Ishikawa (cell line): Measurements from ENCODE around the gene AP1S2.

Experiments
- CEBPB ChIP-seq: IDR thresholded peaks from 2 replicates; pipeline ENCODE4 v1.6.1; 2012
- CREB1 ChIP-seq: IDR thresholded peaks from 2 replicates; pipeline ENCODE4 v1.6.1; 2012; ENCODE audit warnings: low read depth
- EGR1 ChIP-seq: IDR thresholded peaks from 2 replicates; pipeline ENCODE4 v1.6.1; 2012
- EP300 ChIP-seq: IDR thresholded peaks from 2 replicates; pipeline ENCODE4 v1.6.1; 2012; ENCODE audit warnings: borderline replicate concordance
- FOXM1 ChIP-seq: IDR thresholded peaks from 2 replicates; pipeline ENCODE4 v1.6.1; 2012; ENCODE audit warnings: low read depth, borderline replicate concordance
- MAX ChIP-seq: IDR thresholded peaks from 2 replicates; pipeline ENCODE4 v1.6.1; 2012
- NFIC ChIP-seq: IDR thresholded peaks from 2 replicates; pipeline ENCODE4 v1.6.1; 2012
- RAD21 ChIP-seq: IDR thresholded peaks from 2 replicates; pipeline ENCODE4 v1.6.1; 2012; ENCODE audit warnings: low read depth
- REST ChIP-seq: IDR thresholded peaks from 2 replicates; pipeline ENCODE4 v1.6.1; 2012; ENCODE audit warnings: low read depth, mild to moderate bottlenecking
- TAF1 ChIP-seq: IDR thresholded peaks from 2 replicates; pipeline ENCODE4 v1.6.1; 2012; ENCODE audit warnings: low read depth, mild to moderate bottlenecking
- TCF12 ChIP-seq: IDR thresholded peaks from 2 replicates; pipeline ENCODE4 v1.6.1; 2012; ENCODE audit warnings: low read depth
- TEAD4 ChIP-seq: IDR thresholded peaks from 2 replicates; pipeline ENCODE4 v1.6.1; 2012
- USF1 ChIP-seq: IDR thresholded peaks from 2 replicates; pipeline ENCODE4 v1.6.1; 2012
- YY1 ChIP-seq: IDR thresholded peaks from 2 replicates; pipeline ENCODE4 v1.6.1; 2012; ENCODE audit warnings: low read depth
- ZBTB7A ChIP-seq: IDR thresholded peaks from 2 replicates; pipeline ENCODE4 v1.6.1; 2012; ENCODE audit warnings: low read depth

Gene AP1S2

DNA sequence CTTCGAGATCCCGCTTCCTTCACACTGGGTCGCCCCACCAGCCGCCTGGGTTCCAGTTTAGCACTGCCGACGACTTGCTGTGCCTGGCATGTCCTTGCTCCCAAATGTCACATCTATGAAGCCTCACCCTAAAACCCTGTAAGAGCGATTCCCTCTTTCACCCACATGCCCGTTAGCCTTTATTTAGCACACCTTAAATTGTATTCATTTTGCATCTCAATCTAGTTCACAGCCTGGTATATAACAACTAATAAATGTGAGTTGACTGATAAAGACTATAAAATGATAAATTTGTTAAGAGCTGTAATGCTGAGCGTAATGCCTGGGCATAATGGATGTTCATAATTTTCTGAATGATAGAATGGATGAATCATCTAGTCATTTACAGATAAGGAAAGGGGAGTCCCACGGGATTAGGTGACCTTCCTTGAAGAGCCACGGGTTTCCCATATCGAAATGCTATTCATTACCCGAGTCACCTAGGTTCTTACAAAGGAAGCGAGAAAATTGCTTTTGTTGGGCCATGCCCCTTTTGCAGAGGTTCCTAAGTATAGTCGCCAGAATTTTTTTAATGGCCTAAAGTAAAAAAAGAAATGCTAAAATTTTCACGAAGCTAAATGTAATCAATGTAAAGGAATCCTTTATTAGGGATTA is 1.1 kb upstream of the AP1S2 start:
- no peak for TF ChIP-seq YY1
- no peak for TF ChIP-seq MAX
- no peak for TF ChIP-seq ZBTB7A
- TF ChIP-seq TCF12, result no peak
- no peak for TF ChIP-seq EP300
- TF ChIP-seq FOXM1, result no peak
- TF ChIP-seq NFIC, result no peak
- TF ChIP-seq USF1, result no peak
- no peak for TF ChIP-seq CEBPB
- no peak for TF ChIP-seq REST

- TF ChIP-seq CREB1 (no peak), YY1 (0 out of 2 replicates have a peak, but pooled peaks have one; percentile 21), TCF12 (no peak), CEBPB (no peak), USF1 (no peak), ZBTB7A (peak; percentile 60; the same call in 1 of the 2 replicates), EGR1 (no peak), MAX (peak; percentile 26), TAF1 (no peak)
These were observed 445 bp downstream of the AP1S2 start for GRCh38 chrX:15854080-15854655.

DNA sequence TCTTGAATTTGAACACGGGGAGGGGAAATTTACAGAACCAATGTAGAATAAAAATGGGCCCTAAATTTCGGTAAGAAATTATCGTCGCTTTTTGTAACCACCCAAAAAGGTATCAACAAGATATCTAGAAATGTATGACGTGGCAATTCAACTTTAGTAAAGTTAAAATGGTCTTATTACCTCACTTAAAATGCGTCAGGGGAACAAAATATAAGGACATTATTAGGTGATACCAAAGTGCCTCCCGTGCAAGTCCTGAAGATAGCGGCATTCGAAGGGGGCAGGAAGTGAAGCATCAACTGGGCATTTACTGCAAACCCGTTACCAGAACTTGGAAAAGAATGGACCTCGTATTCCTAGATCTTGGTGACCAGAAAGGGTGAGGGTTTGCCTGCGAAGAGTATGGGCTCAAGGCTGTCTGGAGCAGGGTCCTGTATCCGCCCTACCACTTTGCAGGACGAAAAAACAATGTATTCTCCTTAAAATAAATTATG is 980 bp downstream of the AP1S2 start:
- no peak for TF ChIP-seq MAX
- TF ChIP-seq YY1, result no peak
- TF ChIP-seq TEAD4, result no peak
- TF ChIP-seq CREB1, result no peak
- no peak for TF ChIP-seq CEBPB
- no peak for TF ChIP-seq USF1
- TF ChIP-seq REST, result no peak
- no peak for TF ChIP-seq ZBTB7A
- TF ChIP-seq EP300, result no peak

- TF ChIP-seq TCF12 (no peak), RAD21 (peak; percentile 14; the same call in 1 of the 2 replicates)
These were observed 5.1 kb downstream of the AP1S2 start for GRCh38 chrX:15849555-15849954.

GRCh38 chrX:15848576-15848975 is 6.0 kb downstream of the AP1S2 start:
- TF ChIP-seq TCF12 (no peak), REST (no peak), RAD21 (no peak), CEBPB (no peak), USF1 (no peak), ZBTB7A (no peak)
